Colonic mucosa (tissue), 4 donors: ENCODE data around the gene GNAI3. TPM values are rescaled to one million over a fixed set of nuclear protein-coding genes. Genes with fewer than 3 reads are reported as not detected.

Experiments used
- DNase-seq: peaks from one replicate; pipeline ENCODE4 v3.0.0-alpha.2; 2020
- H3K27ac ChIP-seq: fragments of 200-600 bp; one replicate; pipeline ENCODE4 v1.8.0; 2021
- H3K27me3 ChIP-seq: fragments of 200-600 bp; one replicate; pipeline ENCODE4 v1.8.0; 2021
- H3K36me3 ChIP-seq: fragments of 200-600 bp; one replicate; pipeline ENCODE4 v1.8.0; 2021
- H3K4me1 ChIP-seq: fragments of 200-600 bp; one replicate; pipeline ENCODE4 v1.8.0; 2021; ENCODE audit warnings: mild to moderate bottlenecking
- H3K4me3 ChIP-seq: fragments of 200-600 bp; one replicate; pipeline ENCODE4 v1.8.0; 2021
- H3K9ac ChIP-seq, 2 donors: one replicate each; pipeline ENCODE4 v1.7.0; 2013; ENCODE audit warnings: control low read depth in 2 of 2, low read depth in 2 of 2, low read length in 2 of 2
- H3K9me3 ChIP-seq: fragments of 200-600 bp; one replicate; pipeline ENCODE4 v1.8.0; 2021
- CTCF ChIP-seq: fragments of 200-600 bp; IDR thresholded peaks from one replicate; pipeline ENCODE4 v1.8.0; 2022; ENCODE audit warnings: antibody characterized with exemption, mild to moderate bottlenecking
- intact Hi-C: fragments of 100-400 bp; cut with DNase I; formaldehyde crosslinking; loops from one replicate; pipeline ENCODE4 v1.14.1; 2022
- total RNA-seq, 2 donors: library from RNA; stranded (reverse); fragmentation: NEBNext Ultra II Directional in 1 of 2; extraction: Animal tissue kit (Norgen Biotek cat#: 25700) in 1 of 2; gene quantifications; one replicate each; pipeline ENCODE4 v1.2.1, GENCODE V29; 2021
- donor health status: healthy.
- donor health status: DM: no; HTN: no; CAD: no.
- donor health status: DM: no; HTN: no; CAD: no.

GNAI3 gene
- total RNA-seq, 2 donors from 2014 or later = 7.7 to 8.9 TPM

GRCh38 chr1:109517337-109517736 is 31.1 kb upstream of the GNAI3 start:
- H3K4me3 ChIP-seq = no peak overlapping the region
- no peak for DNase-seq
- no peaks in the 10 kb centered on the region for H3K9me3 ChIP-seq
- no peak overlapping the region for H3K9ac ChIP-seq
- H3K36me3 ChIP-seq = no peaks in the 10 kb centered on the region
- no peak overlapping the region for H3K27ac ChIP-seq
- intact Hi-C loops = no loop called here
- no peaks in the 10 kb centered on the region for H3K27me3 ChIP-seq
- no peak for TF ChIP-seq CTCF
- H3K4me1 ChIP-seq = peaks cover 4% of the 10 kb centered on the region

- H3K4me1 ChIP-seq = peaks cover 4% of the 10 kb centered on the region
- H3K27me3 ChIP-seq = no peaks in the 10 kb centered on the region
- no peak overlapping the region for H3K4me3 ChIP-seq
- TF ChIP-seq CTCF = no peak
- no peaks in the 10 kb centered on the region for H3K36me3 ChIP-seq
- H3K9me3 ChIP-seq = no peaks in the 10 kb centered on the region
- intact Hi-C loops = no loop called here
- no peak for DNase-seq
- H3K27ac ChIP-seq = no peak overlapping the region
- H3K9ac ChIP-seq = no peak overlapping the region
These were observed 27.1 kb upstream of the GNAI3 start for GRCh38 chr1:109521002-109521951.

- intact Hi-C loops = no loop called here
- DNase-seq = no peak
- no peak overlapping the region for H3K27ac ChIP-seq
- no peaks in the 10 kb centered on the region for H3K9me3 ChIP-seq
- H3K9ac ChIP-seq = no peak overlapping the region
- peaks cover 4% of the 10 kb centered on the region for H3K4me1 ChIP-seq
- no peaks in the 10 kb centered on the region for H3K27me3 ChIP-seq
- H3K4me3 ChIP-seq = no peak overlapping the region
- no peak for TF ChIP-seq CTCF
- H3K36me3 ChIP-seq = no peaks in the 10 kb centered on the region
These were observed 26.4 kb upstream of the GNAI3 start for GRCh38 chr1:109522026-109522425.

- no peak for TF ChIP-seq CTCF
- intact Hi-C loops = no loop called here
- H3K4me3 ChIP-seq = no peak overlapping the region
These were observed 24.7 kb upstream of the GNAI3 start for GRCh38 chr1:109523706-109524105.

GRCh38 chr1:109527098-109527811 is 21.2 kb upstream of the GNAI3 start:
- DNase-seq = no peak
- Histone ChIP-seq H3K9ac (no peak overlapping the region), H3K4me3 (no peak overlapping the region), H3K27ac (no peak overlapping the region), H3K4me1 (no peaks in the 10 kb centered on the region), H3K9me3 (no peaks in the 10 kb centered on the region), H3K36me3 (no peaks in the 10 kb centered on the region), H3K27me3 (no peaks in the 10 kb centered on the region)
- intact Hi-C loops = no loop called here
- no peak for TF ChIP-seq CTCF

More at GRCh38 chr1:109523706-109524105, 24.7 kb upstream of the GNAI3 start:
- no peak overlapping the region for H3K9ac ChIP-seq
- no peak for DNase-seq
- no peaks in the 10 kb centered on the region for H3K27me3 ChIP-seq
- H3K36me3 ChIP-seq = no peaks in the 10 kb centered on the region
- no peak overlapping the region for H3K27ac ChIP-seq
- H3K9me3 ChIP-seq = no peaks in the 10 kb centered on the region
- no peaks in the 10 kb centered on the region for H3K4me1 ChIP-seq
